Choroid plexus epithelial cell (primary cell): ENCODE measurements around the gene DAZAP1.

Experiments used
- DNase-seq: peaks from one replicate; pipeline ENCODE4 v3.0.0-alpha.2; 2010; ENCODE audit warnings: low read depth
- H3K4me3 ChIP-seq: 2 replicates; pipeline ENCODE4 v1.5.1; 2011; ENCODE audit warnings: low read depth, mild to moderate bottlenecking, control low read depth, low read length, moderate library complexity
- TF ChIP-seq, protein P1 (sequence below): conservative IDR thresholded peaks from 2 replicates; pipeline ENCODE4 v1.5.1; 2011; ENCODE audit warnings: low read depth, mild to moderate bottlenecking, control low read depth, inconsistent platforms, low read length, moderate library complexity

DAZAP1 gene

DNA sequence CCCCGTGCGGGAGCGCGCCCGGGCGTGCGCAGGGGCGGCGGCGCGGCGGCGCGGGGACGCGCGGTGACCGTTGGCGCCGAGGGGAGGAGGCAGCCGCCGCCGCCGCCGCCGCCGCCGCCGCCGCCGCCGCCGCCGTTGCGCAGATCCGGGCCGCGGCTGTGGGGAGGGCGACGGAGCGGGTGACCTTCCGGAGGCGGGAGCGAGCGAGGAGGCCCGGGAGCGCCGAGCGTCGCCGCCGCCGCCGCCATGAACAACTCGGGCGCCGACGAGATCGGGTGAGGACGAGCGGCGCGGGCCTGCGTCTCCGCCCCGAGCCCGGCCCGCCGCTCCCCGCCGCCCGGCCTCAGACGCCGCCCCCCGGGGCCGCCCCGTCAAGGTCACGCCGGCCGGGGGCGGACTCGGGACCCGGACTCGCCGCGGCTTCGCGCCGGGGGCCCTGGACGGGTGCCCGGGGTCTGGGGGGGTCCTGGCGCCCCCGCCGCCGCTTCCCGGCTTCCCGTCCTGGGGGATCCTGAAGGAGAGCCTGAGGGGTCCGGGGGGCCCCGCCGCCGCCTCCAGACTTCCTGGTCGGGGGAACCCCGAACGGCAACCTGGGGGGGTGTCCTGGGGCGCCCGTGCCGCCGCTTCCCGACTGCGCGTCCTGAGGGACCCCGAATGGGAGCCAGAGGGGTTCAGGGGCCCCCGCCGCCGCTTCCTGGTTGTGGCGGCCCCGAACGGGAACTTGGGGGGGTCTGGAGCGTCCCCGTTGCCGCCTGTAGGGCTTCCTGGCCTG is at the start of gene DAZAP1:
Gene DAZAP1, plus strand, starts transcription at position 59 of the 772 bp plus-strand sequence. Its CDS starts 188 bp downstream, at position 247.
- DNase-seq = no peak
- peak within 1 kb of the TSS; percentile 81 for H3K4me3 ChIP-seq
- TF ChIP-seq, protein P1, sequence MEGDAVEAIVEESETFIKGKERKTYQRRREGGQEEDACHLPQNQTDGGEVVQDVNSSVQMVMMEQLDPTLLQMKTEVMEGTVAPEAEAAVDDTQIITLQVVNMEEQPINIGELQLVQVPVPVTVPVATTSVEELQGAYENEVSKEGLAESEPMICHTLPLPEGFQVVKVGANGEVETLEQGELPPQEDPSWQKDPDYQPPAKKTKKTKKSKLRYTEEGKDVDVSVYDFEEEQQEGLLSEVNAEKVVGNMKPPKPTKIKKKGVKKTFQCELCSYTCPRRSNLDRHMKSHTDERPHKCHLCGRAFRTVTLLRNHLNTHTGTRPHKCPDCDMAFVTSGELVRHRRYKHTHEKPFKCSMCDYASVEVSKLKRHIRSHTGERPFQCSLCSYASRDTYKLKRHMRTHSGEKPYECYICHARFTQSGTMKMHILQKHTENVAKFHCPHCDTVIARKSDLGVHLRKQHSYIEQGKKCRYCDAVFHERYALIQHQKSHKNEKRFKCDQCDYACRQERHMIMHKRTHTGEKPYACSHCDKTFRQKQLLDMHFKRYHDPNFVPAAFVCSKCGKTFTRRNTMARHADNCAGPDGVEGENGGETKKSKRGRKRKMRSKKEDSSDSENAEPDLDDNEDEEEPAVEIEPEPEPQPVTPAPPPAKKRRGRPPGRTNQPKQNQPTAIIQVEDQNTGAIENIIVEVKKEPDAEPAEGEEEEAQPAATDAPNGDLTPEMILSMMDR = no peak

DNA sequence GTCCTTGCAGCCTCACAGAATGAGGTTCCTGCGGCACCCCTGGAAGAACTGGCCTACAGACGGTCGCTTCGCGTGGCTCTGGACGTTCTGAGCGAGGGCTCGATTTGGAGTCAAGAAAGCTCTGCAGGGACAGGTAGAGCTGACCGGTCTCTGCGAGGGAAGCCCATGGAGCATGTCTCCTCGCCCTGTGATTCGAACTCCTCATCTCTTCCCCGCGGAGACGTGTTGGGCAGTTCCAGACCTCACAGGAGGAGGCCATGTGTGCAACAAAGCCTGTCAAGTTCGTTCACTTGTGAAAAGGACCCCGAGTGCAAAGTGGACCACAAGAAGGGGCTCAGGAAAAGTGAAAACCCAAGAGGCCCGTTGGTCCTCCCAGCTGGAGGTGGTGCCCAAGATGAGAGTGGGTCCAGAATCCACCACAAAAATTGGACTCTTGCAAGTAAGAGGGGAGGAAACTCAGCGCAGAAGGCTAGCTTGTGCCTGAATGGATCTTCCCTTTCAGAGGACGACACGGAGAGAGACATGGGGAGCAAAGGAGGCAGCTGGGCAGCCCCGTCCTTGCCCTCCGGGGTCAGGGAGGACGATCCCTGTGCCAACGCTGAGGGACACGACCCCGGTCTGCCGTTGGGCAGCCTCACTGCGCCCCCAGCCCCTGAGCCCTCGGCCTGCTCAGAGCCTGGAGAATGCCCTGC is 47.1 kb upstream of the DAZAP1 start:
- TF ChIP-seq, protein P1 = no peak
- peak; percentile 33 for DNase-seq
- peak overlapping the region; percentile 51 for H3K4me3 ChIP-seq

DNA sequence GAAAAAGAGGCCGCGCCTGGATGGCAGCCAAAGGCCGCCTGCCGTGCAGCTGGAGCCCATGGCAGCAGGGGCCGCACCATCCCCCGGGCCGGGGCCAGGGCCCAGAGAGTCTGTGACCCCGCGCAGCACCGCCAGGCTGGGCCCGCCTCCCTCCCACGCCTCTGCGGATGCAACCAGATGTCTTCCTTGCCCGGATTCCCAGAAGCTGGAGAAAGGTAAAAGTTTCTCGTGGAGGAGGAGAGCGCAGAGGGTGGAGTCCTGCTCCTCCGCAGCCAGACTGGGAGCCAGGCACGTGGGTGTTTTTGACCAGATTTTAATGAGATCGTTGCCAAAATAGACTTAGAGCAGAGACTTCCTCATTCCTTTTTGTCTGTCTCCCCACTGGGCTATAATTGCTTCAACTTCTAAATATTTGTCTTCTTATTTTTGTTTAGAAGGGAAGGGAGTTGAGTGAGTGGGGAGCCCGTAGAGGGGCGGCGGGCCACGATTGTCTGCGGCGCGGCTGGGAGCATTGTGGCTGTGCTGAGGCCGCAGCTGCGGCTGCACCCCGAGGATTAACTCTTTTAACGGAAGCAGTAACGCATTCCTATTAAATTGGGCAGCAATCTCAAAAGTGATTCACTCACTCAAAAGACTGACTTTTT is 46.4 kb upstream of the DAZAP1 start:
- H3K4me3 ChIP-seq = peak overlapping the region; percentile 51
- TF ChIP-seq, protein P1 = no peak
- DNase-seq = peak; percentile 83

DNA sequence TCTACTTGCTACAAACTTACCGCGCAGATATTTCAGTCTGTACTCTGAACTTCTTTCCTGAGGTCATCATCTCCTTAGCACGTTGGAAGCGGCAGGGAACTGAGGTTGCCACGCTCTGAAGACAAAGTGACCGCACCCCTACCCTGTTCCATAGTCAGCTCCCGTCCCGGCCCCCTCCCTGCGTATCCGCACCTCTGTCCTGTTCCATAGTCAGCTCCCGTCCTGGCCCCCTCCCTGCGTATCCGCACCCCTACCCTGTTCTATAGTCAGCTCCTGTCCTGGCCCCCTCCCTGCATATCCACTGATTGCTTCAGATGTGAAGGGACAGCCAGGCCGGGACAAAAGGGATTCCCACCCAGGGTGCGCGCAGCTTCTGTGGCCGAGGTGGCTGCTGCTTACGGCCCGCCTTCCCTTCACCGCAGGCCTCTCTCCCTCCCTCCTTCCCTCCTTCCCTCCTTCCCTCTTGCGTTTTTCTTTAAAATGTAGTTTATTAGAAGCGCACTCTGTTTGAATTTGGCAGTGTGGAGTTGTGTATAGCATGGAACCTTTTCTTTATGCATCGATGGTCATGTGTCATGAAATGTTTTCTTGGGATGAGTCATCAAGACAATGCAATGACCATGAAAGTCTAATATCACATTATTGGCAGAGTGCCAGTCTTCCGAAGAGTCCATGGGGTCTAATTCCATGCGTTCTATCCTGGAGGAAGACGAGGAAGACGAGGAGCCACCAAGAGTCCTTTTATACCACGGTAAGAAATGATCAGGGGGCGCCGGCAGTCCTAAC is 45.6 kb upstream of the DAZAP1 start:
- H3K4me3 ChIP-seq = peak overlapping the region; percentile 51
- peak; percentile 88 for DNase-seq

DNA sequence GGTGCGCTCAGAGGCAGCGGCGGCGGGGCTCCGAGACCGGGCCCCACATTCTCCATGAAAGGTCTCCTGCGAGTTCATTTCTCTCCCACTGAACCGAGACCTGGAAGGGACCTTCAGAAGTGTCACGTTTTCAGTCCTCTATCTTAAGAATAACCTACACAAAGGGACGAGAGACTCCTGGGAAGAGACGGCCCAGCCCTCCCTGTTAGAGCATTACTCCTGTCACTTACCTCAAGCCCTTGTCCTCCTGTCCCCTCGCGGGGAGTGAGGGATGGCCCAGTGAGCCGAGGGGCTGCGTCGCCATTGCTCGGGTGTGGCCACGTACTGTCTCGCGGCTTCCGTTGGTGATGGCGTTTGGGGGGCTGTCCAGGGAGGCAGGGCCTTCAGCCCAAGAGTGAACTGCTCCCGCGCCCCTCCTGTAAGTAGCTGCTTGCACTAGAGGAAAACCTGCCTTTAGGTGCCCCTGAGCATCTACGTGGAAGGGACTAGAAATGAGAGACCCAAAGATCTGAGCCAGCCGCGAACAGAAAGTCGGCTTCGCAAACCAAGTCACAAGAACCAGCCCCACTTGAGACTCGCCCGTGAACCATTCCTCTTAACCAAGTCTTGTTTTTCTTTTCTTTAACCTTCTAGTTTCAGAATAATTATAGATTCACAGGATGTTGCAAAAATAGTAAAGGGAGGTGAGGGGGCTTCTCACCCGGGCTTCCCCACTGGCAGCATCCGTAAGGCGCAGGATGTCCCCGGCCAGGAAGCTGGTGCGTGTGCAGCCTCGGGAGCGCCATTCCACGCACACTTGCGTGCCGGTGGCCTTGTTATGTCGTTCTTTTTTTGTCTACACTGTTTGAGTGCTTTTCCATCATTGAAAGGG is 44.8 kb upstream of the DAZAP1 start:
- H3K4me3 ChIP-seq = no peak overlapping the region
- no peak for DNase-seq
- TF ChIP-seq, protein P1 = no peak

More for the DNA sequence above, 45.6 kb upstream of the DAZAP1 start:
- TF ChIP-seq, protein P1 = no peak

DNA sequence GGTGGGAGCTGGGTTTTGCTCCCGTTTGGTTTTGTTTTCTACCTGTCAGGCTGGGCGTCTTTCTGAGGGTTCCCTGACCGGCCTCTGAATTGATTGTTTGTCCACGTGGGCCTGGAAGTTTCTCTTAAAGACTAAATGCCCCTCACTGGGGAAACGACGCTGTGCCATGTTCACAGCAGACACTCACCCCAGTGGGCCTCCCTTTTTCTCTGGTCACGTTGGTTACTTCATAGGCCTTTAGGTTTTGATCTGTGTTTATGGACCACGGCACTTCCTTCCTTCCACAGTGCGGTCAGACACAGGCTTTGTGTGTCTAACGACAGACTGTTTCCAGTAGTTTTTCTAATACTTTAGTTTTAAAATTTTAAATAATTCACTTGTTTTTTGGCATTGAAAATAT is 43.8 kb upstream of the DAZAP1 start:
- no peak for DNase-seq
- TF ChIP-seq, protein P1 = no peak
- no peak overlapping the region for H3K4me3 ChIP-seq
